DMS153 treated with DMSO at 0.1 percent for 48 hours (cell line): ENCODE data around the gene OPTC.
A peak's percentile ranks its signal among the peaks of the same experiment; 100 is the strongest.
"Not testable (repeated sequence)": the region's sequence is repeated elsewhere in the genome, so short reads cannot be mapped to it uniquely, and the experiment has no call there.

Experiments
- DNase-seq: peaks from one replicate; lab custom pipeline; 2025; ENCODE audit not compliant: unreplicated experiment; lab: John Stamatoyannopoulos, UW

The OPTC gene

DNA sequence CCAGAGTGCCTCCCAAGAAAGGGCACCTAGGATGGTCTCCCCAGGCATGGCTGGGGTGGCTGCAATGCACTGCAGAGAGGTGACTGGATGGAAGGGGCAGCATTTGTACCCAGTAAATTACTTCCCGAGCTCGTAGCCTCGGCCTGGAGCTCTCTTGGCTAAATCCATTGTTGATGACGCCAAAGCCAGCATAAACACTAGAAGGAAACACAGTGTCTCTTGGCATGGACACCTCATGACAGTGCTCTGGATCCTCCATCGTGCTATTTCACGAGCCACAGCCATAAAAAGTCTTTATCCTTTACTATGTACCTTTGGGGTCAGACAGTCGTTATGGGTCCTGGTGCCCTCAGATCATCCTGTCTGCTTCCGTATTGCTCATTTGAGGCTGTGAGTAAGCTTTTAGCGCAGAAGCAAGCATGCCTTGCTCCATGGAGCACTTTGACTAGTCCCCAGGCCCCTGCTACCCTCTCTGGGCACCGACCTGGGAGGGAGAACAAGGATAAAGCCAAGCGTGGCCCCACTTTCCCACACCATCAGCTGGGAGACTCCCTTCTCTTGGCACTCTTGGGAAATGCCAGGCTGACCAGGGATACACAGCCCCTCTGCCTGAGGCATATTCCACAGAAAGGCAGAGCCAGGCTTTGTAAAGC, 28.7 kb upstream of the OPTC start:
- no peak for DNase-seq

DNA sequence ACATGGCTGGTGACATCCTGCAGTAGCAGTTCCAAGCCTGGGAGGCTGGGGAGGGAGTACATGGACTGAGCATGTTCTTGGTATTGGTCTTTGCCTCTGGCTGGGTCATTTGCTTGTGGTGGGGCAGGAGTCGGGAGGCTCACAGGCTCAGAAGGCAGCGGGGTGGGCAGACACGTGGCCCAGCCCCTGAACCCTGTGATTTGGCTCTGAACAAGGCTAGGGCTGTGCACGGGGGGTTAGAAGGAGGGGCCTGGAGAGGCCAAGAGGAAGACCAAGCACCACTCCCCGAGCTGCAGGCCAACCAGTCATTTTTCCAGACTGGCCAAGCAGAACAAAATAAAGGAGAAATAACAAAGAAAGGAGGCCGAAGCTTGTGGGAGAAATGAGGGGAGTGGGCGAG, 28.0 kb upstream of the OPTC start:
- DNase-seq: no peak

DNA sequence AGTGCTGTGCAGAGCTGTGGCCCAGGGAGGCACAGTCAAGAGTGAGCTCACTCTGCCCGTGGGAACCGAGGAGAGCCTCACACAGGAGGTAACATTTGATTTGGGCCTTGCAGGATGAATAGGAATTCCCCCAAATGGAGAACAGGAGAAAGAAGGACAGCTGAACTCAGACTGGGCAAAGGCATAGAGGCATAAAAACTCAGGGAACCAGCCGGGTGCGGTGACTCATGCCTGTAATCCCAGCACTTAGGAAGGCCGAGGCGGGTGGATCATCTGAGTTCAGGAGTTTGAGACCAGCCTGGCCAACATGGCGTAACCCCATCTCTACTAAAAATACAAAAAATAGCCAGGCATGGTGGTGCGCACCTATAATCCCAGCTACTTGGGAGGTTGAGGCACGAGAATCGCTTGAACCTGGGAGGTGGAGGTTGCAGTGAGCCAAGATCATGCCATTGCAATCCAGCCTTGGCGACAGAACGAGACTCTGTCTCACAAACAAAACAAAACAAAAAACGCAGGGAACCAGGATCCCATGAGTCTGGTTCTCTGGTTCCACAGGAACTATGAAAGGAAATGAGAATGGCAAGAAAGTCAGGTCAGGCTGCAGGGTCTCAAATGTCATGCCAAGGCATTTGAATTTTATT, 26.9 kb upstream of the OPTC start:
- DNase-seq: not testable (repeated sequence)

DNA sequence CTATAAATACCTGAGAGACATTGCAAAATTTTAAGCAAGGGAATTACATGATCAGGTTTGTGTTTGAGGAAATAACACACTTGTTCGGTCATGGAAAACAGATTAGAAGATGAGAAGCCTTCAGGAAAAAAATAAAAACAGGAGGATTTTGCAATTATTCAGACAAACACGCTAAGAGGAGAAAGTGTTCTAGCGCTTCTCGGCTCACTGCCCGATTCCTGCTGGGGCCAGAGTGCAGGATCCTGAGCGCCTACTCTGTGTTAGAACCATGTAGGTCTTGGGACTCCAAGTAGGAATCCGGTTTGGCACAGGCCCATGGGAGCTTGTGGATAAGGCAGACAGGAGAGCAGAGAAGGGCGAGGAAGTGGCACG, 26.4 kb upstream of the OPTC start:
- DNase-seq: no peak

DNA sequence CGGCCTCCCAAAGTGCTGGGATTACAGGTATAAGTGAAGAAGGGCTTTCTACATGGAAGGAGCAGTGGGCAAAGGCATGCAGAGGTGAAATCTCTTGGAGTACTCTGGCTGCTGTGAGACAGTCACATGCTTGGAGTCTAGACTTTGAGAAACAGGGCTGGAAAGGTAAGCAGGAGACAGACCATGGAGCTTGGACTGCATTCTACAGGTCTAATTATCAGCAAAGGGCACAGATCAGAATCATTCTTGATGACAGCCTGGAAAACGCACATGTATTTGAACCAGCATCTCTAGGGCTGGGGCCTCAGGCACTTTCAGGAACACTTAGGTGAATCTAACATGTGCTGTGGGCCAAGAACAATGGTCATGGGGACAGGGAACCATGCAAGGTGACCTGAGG, 25.6 kb upstream of the OPTC start:
- DNase-seq: no peak

DNA sequence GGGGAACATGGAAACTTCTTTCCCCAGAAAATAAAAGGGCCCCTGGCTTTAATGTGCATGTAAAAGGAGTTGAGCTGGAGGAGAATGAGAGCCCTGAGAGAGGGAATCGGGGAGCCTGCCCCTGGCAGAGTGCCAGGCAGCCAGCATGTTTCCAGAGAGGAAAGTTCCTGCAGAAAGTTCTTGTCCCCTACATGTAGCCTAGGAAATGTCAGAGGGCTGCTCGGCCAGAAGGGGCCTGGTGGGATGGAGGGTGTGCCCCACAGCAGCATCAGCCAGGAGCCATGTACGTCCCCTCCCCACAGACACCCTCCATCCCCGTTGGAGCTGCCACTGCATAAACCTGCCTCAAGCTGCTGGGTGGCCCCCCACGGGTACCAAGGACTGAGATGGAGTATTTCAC, 23.7 kb upstream of the OPTC start:
- no peak for DNase-seq

DNA sequence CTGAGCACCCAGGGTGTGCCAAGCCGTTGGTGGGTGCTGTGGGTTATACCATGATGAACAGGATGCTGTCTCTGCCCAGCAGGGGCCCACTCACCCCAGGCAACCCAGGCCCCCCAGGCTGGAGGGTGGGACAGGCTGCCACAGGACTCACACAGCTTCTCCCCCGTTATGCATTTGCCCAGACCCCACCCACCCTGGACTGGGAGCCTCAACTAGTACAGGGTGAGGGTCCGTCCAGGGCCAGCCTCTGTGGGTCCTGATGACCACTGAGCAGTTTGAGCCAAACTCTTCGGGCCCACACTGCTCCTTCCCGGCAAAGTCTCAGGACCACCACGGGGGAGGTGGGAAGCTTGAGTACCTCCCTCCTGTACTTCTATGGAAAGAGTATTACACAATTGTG, 22.1 kb upstream of the OPTC start:
- DNase-seq: no peak

DNA sequence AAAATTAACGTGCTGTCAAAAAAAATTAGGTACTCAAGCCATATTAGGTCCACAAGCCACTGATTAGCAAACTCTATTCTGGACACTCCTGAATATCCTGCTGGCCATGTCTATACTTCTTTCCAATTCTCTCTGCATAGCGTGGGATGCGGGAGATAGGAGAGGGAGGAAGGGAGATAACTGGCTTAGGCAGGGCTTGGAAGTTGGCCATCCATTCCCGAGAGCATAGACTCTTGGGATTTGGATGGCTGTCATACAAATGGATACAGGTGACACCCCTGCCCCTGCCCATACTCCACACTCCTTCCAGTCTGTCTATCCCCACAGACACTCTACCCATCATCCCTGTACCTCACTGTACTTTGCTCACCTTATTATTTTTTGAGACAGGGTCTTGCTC, 20.7 kb upstream of the OPTC start:
- no peak for DNase-seq

DNA sequence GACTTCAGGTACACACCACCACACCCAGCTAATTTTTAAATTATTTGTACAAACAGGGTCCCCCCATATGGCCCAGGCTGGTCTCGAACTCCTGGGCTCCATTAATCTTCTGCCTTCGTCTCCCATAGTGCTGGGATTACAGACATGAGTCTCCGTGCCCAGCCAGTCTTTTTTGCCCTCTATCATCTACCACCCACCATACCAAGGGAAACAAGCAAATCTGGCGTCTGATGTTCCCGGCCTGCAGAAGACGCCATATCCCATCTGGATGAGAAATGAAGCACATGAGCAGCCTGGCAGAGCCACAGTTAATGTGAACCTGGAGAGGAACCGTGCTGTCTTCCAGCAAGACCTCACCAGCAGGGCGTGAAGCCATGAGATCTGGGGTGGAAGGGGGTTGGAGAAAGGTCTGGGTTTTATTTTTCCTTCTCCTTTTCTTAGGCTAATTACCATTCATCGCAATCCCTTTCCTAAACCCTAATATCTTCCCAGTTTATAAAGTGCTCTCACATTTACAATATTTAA, 20.1 kb upstream of the OPTC start:
- DNase-seq: no peak

DNA sequence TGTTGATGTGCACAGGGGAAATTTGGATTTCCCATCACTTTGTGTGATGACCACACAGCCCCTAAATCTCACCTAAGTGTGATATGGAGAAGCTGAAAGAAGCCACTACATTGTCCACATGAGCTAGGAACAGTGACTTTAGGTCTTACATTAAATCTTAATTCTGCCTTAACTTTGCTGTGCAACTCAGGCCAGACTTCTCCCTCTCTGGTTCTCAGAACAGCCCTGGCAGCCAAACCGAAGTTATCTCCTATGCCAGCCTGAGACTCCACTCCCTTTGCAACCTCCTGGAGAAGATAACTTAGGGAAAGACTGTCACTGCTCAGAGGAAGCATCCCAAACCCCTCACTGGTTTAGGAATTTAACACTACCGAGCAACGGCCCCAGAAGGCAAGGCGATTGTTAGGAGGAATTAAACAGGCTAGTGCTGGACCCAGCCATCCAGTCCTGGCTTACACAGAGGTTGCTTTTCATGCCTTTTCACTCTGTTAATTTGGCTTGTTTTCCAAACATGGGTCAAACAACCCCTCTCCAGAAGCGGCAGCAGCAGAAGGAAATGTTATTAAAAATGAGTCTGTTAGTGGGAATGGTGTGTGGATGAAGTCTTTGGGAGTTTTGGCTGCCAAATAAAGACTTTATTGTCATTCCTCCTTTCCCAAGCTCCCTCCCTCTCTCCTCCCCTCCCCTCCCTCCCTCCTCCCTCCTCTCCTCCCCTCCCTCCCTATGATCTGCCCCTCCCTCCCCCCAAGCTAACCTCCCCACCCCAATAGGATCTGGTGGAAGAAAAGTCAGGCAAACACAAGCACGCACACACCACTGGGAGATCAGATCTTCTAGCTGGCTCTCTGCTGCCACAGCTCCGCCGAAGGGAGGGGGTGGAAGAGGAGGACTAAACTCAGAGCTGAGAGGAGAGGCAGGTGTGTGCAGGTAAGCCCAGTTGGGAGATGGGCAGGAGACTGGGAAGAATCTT, 18.7 kb upstream of the OPTC start, which contains the start of gene PRELP:
Gene PRELP (plus strand): TSS at position 795 of the 970 bp plus-strand sequence. CDS start 7,379 bp downstream, outside the sequence.
- peak; percentile 59 for DNase-seq

DNA sequence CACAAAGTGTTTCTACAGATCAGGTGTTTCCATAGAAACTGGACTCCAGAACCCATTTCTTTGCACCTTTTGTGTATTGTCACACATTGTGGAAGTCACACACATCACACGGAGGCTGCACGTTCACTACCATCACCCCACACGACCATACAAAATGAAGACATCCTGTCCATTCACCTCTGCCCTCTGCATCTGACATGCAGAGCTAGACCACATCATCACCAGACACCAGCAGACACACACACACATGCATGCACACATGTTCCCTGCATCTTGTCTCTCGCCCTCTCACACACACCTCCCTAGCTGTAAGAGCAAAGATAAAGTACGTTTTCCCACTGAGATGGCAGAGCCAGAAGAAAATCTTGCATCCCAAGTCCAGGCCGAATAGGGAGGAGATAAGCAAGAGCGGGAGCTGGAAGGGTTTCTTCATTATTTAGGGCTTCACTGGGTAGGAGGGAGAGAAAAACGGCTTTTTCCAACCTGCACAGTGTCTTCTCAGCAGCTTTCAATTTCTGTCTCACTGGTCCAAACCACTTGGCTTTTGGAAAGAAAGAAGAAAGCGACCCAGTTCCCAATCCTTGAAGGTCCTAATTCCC, 17.6 kb upstream of the OPTC start:
- DNase-seq: no peak

DNA sequence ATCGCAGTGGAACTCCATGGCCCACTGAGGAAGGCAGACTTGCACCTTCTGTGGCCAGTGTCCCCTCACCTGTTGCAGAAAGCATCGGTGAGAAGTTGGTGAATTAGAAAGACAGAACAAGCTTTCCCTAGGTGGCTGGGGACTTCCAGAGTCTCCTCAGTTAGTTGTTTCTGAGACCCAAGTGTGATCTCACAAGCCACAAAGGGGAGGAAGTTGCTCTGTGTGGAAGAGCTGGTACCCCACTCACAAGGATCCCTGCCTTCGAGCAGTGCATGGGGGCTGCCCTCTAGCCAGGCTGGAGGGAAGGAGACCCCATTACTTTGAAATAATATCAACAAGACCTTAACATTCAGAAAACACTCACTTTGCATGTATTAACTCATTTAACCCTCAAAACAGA, 16.2 kb upstream of the OPTC start:
- DNase-seq: no peak

DNA sequence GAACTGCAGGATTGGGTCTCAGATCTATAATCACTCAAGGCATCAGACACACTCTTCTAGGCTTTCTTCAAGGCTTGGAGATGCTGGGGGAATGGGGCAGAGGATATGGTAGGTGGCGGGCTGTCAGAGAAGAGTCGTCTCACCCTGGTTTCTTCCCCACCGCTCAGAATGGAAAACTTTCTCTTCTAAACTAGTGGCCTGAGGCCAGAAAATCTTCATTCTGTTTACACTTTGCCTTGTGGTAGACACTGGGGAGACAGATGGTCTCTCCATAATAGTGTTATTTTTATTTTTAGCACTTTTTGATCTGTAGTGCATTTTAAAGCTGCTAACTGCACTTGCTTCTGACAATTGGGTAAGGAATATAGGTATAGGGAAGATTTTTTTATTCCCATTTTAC, 15.7 kb upstream of the OPTC start:
- DNase-seq: no peak

DNA sequence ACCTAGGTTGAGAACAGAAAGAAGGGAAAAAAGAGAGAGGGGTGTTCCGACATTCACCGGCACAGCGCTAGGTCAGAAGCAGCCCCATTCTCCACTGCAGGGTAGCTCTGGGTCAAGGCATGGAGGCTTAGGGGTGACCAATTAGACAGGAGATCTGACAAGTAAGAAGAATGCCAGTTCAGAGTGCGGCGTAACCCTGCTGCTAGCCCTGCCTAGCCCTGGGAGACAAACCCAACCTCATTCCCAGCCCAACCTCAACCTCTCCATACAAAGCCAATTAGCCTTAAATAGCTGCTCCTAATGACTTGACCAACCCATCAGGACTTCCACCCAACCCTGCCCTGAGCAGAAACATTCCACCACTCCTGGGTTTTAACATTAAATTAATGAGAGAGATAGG, 15.0 kb upstream of the OPTC start:
- DNase-seq: no peak

DNA sequence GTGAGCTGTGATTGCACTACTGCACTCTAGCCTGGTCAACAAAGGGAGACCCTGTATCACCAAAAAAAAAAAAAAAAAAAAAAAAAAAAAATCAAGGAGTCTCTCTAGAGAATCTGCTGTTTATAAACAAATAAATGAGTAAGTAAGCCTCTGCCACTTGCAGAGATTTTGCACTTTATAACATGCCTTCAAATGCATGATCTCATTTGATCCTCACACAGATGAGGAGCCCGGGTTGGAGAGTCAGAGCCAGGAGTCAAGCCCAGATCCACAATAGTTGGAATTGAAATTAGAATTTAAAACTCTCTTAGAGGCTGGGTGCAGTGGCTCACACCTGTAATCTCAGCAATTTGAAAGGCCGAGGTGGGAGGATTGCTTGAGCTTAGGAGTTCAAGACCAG, 14.3 kb upstream of the OPTC start:
- no peak for DNase-seq

DNA sequence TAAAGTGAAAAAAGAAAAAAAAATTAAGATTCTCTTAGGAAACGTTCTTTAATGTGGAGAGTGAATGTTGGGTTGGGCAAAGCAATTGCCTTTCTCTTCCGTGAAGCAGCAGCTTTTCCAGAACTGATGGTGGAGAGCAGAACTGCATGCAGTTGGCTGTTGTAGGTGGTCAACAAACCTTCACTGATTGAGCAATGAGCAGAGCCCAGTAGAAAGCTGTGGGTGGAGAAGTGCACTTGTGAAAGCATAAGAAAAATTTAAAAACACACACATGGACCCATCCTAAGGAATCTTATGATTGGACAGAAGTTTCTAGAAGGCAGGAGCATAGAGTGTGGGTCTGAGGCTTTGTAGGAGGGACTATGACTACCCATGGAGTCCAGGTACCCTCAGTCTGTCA, 13.9 kb upstream of the OPTC start:
- no peak for DNase-seq

DNA sequence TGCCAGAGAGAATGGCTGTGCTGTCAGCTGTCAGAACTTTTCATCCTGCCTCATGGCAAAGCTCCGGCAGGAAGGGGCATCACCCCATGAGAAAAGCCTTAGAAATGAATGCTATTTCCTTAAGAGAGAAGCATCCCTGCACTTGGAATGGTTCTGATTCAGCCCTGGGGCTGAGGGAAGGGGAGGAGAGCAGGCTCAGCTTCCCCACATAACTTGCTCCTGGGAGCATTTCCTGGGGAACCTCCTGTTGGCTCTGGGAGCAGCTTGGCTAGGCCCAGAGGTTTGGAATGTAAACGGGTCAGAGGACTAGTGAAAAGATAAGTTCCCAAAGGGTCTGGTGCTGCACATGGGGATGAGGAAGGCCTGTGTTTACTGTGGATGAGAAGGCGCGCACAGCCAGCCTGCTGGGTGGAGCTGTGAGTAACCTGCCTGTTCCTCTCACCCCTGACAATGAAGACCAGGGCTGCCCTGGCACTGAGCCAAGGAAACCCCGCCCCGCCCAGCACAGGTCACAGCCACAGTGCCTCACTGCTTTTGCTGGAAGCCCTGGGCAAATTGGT, 13.3 kb upstream of the OPTC start:
- peak; percentile 95 for DNase-seq

DNA sequence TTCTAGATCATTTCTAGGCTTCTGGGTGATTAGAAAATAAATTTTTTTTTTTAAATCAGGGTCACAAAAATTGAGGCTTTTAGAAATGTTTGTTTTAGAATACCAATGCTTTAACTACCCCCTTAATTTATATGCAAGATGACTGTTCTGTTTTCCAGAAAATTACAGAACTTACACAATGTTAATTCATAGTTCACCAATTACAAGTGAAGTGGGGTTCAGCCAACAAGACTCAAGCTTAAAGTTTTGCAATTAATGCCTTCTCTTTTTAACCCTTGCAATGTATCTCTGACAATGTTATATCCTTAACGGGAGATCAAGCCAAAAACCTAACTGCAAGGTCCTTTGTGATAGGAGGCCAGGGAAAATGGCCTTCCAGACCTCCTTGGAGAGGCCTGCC, 12.8 kb upstream of the OPTC start:
- DNase-seq: no peak

DNA sequence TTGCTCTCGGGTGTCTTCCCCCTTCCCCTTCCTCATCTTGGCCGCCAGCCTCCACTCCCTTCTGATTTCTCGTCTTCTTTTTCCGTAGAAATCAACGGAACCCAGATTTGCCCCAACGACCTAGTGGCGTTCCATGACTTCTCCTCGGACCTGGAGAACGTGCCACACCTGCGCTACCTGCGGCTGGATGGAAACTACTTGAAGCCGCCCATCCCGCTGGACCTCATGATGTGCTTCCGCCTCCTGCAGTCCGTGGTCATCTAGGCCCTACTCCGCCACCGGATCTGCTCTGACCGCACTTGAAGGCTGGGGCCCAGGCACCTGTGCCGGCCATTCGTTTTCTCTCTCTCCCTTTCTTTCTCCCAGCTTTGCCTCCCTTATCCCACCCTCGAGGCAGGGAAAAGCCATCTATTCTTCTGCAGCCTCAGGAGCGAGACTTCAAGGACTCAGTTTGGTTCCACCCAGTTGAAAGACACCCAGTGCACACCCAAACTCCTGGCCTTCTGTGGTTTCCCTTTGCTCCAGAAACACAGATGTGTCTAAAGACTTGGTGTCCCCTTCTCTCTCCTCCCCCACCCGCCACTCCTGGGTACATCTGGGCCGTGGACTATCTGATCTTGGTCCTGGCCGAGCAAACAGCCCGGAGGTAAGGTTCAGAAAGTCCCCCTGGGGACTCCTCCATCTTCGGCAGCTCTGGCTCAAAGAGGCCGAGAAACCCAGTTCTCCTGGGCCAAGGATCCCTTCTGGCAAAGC, 7.2 kb upstream of the OPTC start:
- DNase-seq: no peak

DNA sequence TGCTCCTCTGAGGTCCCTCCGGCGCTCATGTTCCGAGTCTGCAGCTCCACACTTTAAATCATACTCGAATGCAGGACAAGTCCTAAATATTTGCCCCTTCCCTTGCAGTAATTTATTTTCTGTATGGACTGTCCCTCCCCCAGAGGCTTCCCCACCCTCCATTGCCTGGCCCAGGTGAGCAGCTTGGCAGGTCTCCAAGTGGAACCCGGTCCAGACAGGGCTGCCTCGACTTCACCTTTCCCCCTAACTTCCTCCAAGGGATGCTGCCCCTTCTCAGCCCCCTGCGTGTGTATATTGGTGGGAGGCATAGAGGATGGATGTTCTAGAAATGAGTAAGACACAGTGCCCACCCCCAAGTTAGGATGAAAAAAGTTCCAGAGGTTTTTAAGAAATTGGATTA, 5.4 kb upstream of the OPTC start:
- no peak for DNase-seq
